Loucy (cell line): ENCODE data around the gene HOXA11.

ENCODE experiments used
- H2AFZ ChIP-seq: fragments of 200-600 bp; sonication (generic); 2 replicates; pipeline ENCODE4 v1.6.0; 2016; ENCODE audit warnings: antibody characterized with exemption, mild to moderate bottlenecking, low read length, moderate library complexity
- H3F3A ChIP-seq: fragments of 200-600 bp; 2 replicates; pipeline ENCODE4 v1.6.0; 2016; ENCODE audit warnings: antibody characterized with exemption, low read depth, mild to moderate bottlenecking
- H3K27me3 ChIP-seq: fragments of 200-600 bp; sonication (generic); 2 replicates; pipeline ENCODE4 v1.6.1; 2014; ENCODE audit warnings: low read length, mild to moderate bottlenecking; ENCODE audit not compliant: insufficient read depth, poor library complexity, severe bottlenecking
- H3K36me3 ChIP-seq: fragments of 200-600 bp; sonication (generic); 2 replicates; pipeline ENCODE4 v1.6.1; 2016; ENCODE audit warnings: low read length; ENCODE audit not compliant: insufficient read depth
- H3K4me1 ChIP-seq: fragments of 200-600 bp; sonication (generic); 2 replicates; pipeline ENCODE4 v1.5.1; 2014; ENCODE audit warnings: low read length, mild to moderate bottlenecking; ENCODE audit not compliant: insufficient read depth, poor library complexity, severe bottlenecking
- H3K4me2 ChIP-seq: fragments of 200-600 bp; sonication (generic); 2 replicates; pipeline ENCODE4 v1.6.0; 2014; ENCODE audit warnings: antibody characterized with exemption, low read length, low read depth, mild to moderate bottlenecking; ENCODE audit not compliant: poor library complexity, severe bottlenecking
- H3K4me3 ChIP-seq: fragments of 200-600 bp; sonication (generic); 2 replicates; pipeline ENCODE4 v1.5.1; 2014; ENCODE audit warnings: low read length, mild to moderate bottlenecking, mixed read lengths; ENCODE audit not compliant: poor library complexity, severe bottlenecking
- H3K79me2 ChIP-seq: fragments of 200-600 bp; sonication (generic); 2 replicates; pipeline ENCODE4 v1.6.1; 2014; ENCODE audit warnings: low read length; ENCODE audit not compliant: insufficient read depth
- H3K9ac ChIP-seq: fragments of 200-600 bp; sonication (generic); 2 replicates; pipeline ENCODE4 v1.6.0; 2014; ENCODE audit warnings: mild to moderate bottlenecking, low read depth, low read length, moderate library complexity; ENCODE audit not compliant: poor library complexity, severe bottlenecking
- H3K9me2 ChIP-seq: fragments of 200-600 bp; sonication (generic); replicated peaks from 2 replicates; pipeline ENCODE4 v1.6.1; 2016; ENCODE audit warnings: low read depth, low read length, mixed read lengths
- H3K9me3 ChIP-seq: fragments of 200-600 bp; sonication (generic); 2 replicates; pipeline ENCODE4 v1.6.1; 2014; ENCODE audit warnings: mild to moderate bottlenecking, antibody characterized with exemption, low read length, low read depth; ENCODE audit not compliant: insufficient read depth
- H4K20me1 ChIP-seq: fragments of 200-600 bp; sonication (generic); 2 replicates; pipeline ENCODE4 v1.6.0; 2014; ENCODE audit warnings: antibody characterized with exemption, low read length, mild to moderate bottlenecking; ENCODE audit not compliant: insufficient read depth, poor library complexity, severe bottlenecking
- EZH2phosphoT487 ChIP-seq: fragments of 200-600 bp; IDR thresholded peaks from 2 replicates; pipeline ENCODE4 v1.6.1; 2018; ENCODE audit warnings: antibody characterized with exemption, mild to moderate bottlenecking, moderate library complexity, borderline replicate concordance
- TF ChIP-seq, protein P1 (sequence below): fragments of 200-600 bp; sonication (generic); conservative IDR thresholded peaks from 2 replicates; pipeline ENCODE4 v1.5.1; 2014; ENCODE audit warnings: mild to moderate bottlenecking, antibody characterized with exemption, low read length

The HOXA11 gene

DNA sequence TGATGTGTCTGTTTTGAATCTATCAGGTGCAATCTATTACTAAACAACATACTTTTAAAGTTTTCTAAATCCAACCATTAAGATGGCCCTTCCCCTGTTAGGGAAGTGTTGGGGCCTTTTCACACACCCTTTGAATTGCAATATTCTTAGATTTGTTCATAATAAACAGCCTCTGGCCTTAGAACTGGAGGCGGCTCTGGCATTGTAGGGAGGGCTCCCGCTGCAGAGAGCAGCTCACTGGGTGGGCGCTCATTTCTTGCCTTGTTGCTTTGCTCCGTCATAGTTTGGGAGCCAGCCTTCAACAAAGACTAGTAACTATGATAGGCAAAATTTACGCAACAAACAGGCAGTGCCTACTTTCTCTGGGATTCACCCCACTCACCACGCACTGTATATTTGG, 6.7 kb downstream of the HOXA11 start:
- H3K9me3 ChIP-seq, result no peaks in the 10 kb centered on the region
- peaks cover 100% of the 10 kb centered on the region for H3K79me2 ChIP-seq
- H3K36me3 ChIP-seq, result no peaks in the 10 kb centered on the region; the same call in 1 of the 2 replicates
- TF ChIP-seq EZH2phosphoT487, result no peak
- TF ChIP-seq, protein P1, sequence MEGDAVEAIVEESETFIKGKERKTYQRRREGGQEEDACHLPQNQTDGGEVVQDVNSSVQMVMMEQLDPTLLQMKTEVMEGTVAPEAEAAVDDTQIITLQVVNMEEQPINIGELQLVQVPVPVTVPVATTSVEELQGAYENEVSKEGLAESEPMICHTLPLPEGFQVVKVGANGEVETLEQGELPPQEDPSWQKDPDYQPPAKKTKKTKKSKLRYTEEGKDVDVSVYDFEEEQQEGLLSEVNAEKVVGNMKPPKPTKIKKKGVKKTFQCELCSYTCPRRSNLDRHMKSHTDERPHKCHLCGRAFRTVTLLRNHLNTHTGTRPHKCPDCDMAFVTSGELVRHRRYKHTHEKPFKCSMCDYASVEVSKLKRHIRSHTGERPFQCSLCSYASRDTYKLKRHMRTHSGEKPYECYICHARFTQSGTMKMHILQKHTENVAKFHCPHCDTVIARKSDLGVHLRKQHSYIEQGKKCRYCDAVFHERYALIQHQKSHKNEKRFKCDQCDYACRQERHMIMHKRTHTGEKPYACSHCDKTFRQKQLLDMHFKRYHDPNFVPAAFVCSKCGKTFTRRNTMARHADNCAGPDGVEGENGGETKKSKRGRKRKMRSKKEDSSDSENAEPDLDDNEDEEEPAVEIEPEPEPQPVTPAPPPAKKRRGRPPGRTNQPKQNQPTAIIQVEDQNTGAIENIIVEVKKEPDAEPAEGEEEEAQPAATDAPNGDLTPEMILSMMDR, result no peak
- H3K9ac ChIP-seq, result peak overlapping the region; percentile 99
- H3K9me2 ChIP-seq, result no peaks in the 10 kb centered on the region
- H4K20me1 ChIP-seq, result peaks cover 79% of the 10 kb centered on the region
- peak overlapping the region; percentile 94 for H3K4me3 ChIP-seq
- H3K4me1 ChIP-seq, result peaks cover 56% of the 10 kb centered on the region
- no peak overlapping the region for H2AFZ ChIP-seq
- peaks cover 33% of the 10 kb centered on the region for H3K27me3 ChIP-seq
- peak overlapping the region; percentile 98 for H3K4me2 ChIP-seq
- H3F3A ChIP-seq, result peaks cover 8% of the 10 kb centered on the region; the same call in 1 of the 2 replicates

DNA sequence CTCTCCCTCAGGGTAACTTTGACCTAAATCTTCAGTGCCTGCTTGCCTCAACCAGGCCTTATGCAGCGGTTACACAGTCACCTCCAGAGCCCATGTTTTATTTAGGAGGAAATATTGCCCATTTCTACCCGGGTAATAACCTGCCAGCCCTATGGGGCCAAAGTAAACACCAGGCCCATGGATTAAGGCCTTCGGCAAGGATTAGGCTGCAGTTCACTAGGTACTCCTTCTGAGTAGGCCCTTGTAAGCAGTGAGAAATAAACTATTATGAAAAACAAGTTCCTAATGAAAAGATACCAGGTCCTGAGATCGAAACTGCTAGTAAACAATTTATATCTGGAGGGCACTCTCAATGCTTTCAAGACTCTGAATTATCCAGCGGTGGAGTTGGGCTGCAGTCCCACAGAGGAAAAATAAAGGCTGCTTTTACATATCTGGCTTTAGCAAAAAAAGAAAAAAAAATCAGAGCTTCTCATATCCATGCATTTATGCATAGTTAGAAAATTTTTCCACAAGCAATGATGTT, 7.2 kb downstream of the HOXA11 start:
- H3K4me3 ChIP-seq, result peak overlapping the region; percentile 94
- peaks cover 33% of the 10 kb centered on the region for H3K27me3 ChIP-seq
- no peak overlapping the region for H2AFZ ChIP-seq

GRCh38 chr7:27176962-27177794, 7.9 kb downstream of the HOXA11 start:
- Histone ChIP-seq H3K4me1 (peaks cover 47% of the 10 kb centered on the region), H3K79me2 (peaks cover 100% of the 10 kb centered on the region), H3K4me2 (peak overlapping the region; percentile 98), H3K9ac (peak overlapping the region; percentile 99), H3K9me3 (no peaks in the 10 kb centered on the region), H3K9me2 (no peaks in the 10 kb centered on the region), H3K27me3 (peaks cover 33% of the 10 kb centered on the region), H3F3A (peaks cover 8% of the 10 kb centered on the region; the same call in 1 of the 2 replicates), H3K36me3 (peaks cover 5% of the 10 kb centered on the region), H2AFZ (no peak overlapping the region), H4K20me1 (peaks cover 76% of the 10 kb centered on the region), H3K4me3 (peak overlapping the region; percentile 94)
- TF ChIP-seq, protein P1, result no peak
- no peak for TF ChIP-seq EZH2phosphoT487

More for the DNA sequence above, 7.2 kb downstream of the HOXA11 start:
- TF ChIP-seq, protein P1, result no peak
- TF ChIP-seq EZH2phosphoT487, result no peak
- H3K79me2 ChIP-seq, result peaks cover 100% of the 10 kb centered on the region
- H3K9ac ChIP-seq, result peak overlapping the region; percentile 99
- H3K36me3 ChIP-seq, result no peaks in the 10 kb centered on the region; the same call in 1 of the 2 replicates
- H3K4me1 ChIP-seq, result peaks cover 53% of the 10 kb centered on the region
- H3F3A ChIP-seq, result peaks cover 8% of the 10 kb centered on the region; the same call in 1 of the 2 replicates
- no peaks in the 10 kb centered on the region for H3K9me2 ChIP-seq
- H3K4me2 ChIP-seq, result peak overlapping the region; percentile 98
- H4K20me1 ChIP-seq, result peaks cover 76% of the 10 kb centered on the region
- no peaks in the 10 kb centered on the region for H3K9me3 ChIP-seq
